HEK293T (cell line): ENCODE results near the gene MFSD12.

ENCODE experiments used
- CTCF ChIA-PET: fragments of 350-600 bp; formaldehyde crosslinking; extraction: SDS; loops from one replicate; lab custom pipeline; 2021; ENCODE audit warnings: antibody characterized with exemption, inconsistent platforms; lab: Yijun Ruan, JAX
- POLR2A ChIA-PET: fragments of 350-600 bp; formaldehyde crosslinking; extraction: SDS; loops from one replicate; lab custom pipeline; 2020; ENCODE audit warnings: antibody characterized with exemption, inconsistent platforms; lab: Yijun Ruan, JAX
- DNase-seq: peaks from one replicate; pipeline ENCODE4 v3.0.0; 2012; ENCODE audit warnings: mixed read lengths; ENCODE audit errors: extremely low spot score
- ARNT ChIP-seq: fragments of 450-650 bp; IDR thresholded peaks from 2 replicates; pipeline ENCODE4 v1.6.1; 2017; ENCODE audit warnings: mild to moderate bottlenecking
- BHLHE40 ChIP-seq: fragments of 450-650 bp; IDR thresholded peaks from 2 replicates; pipeline ENCODE4 v1.6.1; 2016; ENCODE audit warnings: mild to moderate bottlenecking, moderate library complexity, borderline replicate concordance
- CTBP1 ChIP-seq: fragments of 450-650 bp; IDR thresholded peaks from 2 replicates; pipeline ENCODE4 v1.6.1; 2016; ENCODE audit warnings: borderline replicate concordance
- ELF4 ChIP-seq: fragments of 450-650 bp; IDR thresholded peaks from 2 replicates; pipeline ENCODE4 v1.6.1; 2017; ENCODE audit warnings: antibody characterized with exemption
- FOXA1 ChIP-seq: fragments of 450-650 bp; IDR thresholded peaks from 2 replicates; pipeline ENCODE4 v1.6.1; 2016; ENCODE audit warnings: mild to moderate bottlenecking
- FOXK2 ChIP-seq: fragments of 450-650 bp; IDR thresholded peaks from 2 replicates; pipeline ENCODE4 v1.6.1; 2016; ENCODE audit warnings: mild to moderate bottlenecking
- FOXM1 ChIP-seq: fragments of 450-650 bp; IDR thresholded peaks from 2 replicates; pipeline ENCODE4 v1.6.1; 2017; ENCODE audit warnings: mild to moderate bottlenecking, borderline replicate concordance
- HDGF ChIP-seq: fragments of 450-650 bp; IDR thresholded peaks from 2 replicates; pipeline ENCODE4 v1.6.1; 2017; ENCODE audit warnings: antibody characterized with exemption, borderline replicate concordance
- L3MBTL2 ChIP-seq: fragments of 450-650 bp; conservative IDR thresholded peaks from 2 replicates; pipeline ENCODE4 v1.6.1; 2016; ENCODE audit warnings: mild to moderate bottlenecking
- LEF1 ChIP-seq: fragments of 450-650 bp; IDR thresholded peaks from 2 replicates; pipeline ENCODE4 v1.6.1; 2017; ENCODE audit warnings: mild to moderate bottlenecking, borderline replicate concordance
- NFRKB ChIP-seq: fragments of 450-650 bp; IDR thresholded peaks from 2 replicates; pipeline ENCODE4 v1.6.1; 2016; ENCODE audit warnings: mild to moderate bottlenecking, moderate library complexity
- SP1 ChIP-seq: fragments of 450-650 bp; IDR thresholded peaks from 2 replicates; pipeline ENCODE4 v1.6.1; 2017
- SUZ12 ChIP-seq: fragments of 450-650 bp; IDR thresholded peaks from 2 replicates; pipeline ENCODE4 v1.6.1; 2016; ENCODE audit warnings: mild to moderate bottlenecking
- TARDBP ChIP-seq: fragments of 450-650 bp; IDR thresholded peaks from 2 replicates; pipeline ENCODE4 v1.6.1; 2016
- ZNF384 ChIP-seq: fragments of 450-650 bp; IDR thresholded peaks from 2 replicates; pipeline ENCODE4 v1.6.1; 2016
- TF ChIP-seq, protein P1 (sequence below): fragments of 450-650 bp; IDR thresholded peaks from 2 replicates; pipeline ENCODE4 v1.6.1; 2016

MFSD12 gene

DNA sequence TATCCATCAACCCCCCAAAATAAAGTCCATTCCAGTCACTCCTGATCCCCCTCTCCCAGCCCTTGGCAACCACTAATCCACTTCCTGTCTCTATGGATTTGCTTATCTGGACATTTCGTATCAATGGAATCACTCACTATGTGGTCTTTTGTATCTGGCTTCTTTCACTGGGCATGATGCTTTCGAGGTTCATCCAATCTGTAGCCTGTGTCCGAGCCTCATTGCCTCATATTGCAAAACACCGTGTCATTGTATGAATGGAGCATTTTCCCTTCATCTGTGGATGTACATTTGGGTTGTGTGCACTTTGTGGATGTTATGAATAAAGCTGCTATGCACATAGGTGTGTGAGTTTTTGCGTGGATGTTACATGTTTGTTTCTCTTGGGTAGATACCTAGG, 52.7 kb downstream of the MFSD12 start:
- CTCF ChIA-PET = no interaction called here

DNA sequence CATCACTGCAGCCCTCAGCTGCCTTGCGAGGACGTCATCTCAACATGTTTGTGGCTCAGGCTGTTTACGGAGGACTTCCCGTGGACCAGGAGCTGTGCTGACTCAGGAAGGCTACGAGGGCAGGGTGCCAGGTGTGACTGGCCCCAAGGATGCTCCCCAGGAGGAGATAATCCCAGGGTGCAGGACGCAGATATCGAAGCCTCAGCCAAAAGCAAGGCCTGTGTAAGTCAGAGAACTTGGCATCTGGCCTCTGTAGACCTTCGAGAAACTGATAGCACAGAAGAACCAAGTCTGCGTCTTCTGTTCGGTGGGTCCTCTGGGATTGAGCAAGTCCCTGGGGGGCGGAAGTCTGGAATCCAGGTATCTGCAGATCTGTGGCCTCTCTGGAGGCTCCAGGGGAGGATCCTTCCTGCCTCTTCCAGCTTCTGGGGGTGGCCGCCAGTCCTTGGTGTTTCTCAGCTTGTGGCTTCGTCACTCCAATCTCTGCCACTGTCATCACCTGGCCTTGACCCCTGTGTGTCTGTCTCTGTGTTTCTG, 54.3 kb downstream of the MFSD12 start:
- ChIA-PET POLR2A (no interaction called here), CTCF (no interaction called here)
- no peak for DNase-seq
- TF ChIP-seq FOXA1 = no peak
- TF ChIP-seq SP1 = no peak
- TF ChIP-seq FOXM1 = no peak
- TF ChIP-seq L3MBTL2 = no peak
- TF ChIP-seq ELF4 = no peak

More for the DNA sequence above, 52.7 kb downstream of the MFSD12 start:
- no peak for DNase-seq
- POLR2A ChIA-PET = no interaction called here
- TF ChIP-seq L3MBTL2 (no peak), BHLHE40 (no peak), ZNF384 (no peak), FOXK2 (no peak), LEF1 (no peak), NFRKB (no peak), SUZ12 (no peak), FOXM1 (no peak), HDGF (no peak), SP1 (no peak), FOXA1 (no peak), TARDBP (no peak), CTBP1 (no peak), ARNT (no peak), ELF4 (no peak)
- TF ChIP-seq, protein P1, sequence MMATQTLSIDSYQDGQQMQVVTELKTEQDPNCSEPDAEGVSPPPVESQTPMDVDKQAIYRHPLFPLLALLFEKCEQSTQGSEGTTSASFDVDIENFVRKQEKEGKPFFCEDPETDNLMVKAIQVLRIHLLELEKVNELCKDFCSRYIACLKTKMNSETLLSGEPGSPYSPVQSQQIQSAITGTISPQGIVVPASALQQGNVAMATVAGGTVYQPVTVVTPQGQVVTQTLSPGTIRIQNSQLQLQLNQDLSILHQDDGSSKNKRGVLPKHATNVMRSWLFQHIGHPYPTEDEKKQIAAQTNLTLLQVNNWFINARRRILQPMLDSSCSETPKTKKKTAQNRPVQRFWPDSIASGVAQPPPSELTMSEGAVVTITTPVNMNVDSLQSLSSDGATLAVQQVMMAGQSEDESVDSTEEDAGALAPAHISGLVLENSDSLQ = no peak

DNA sequence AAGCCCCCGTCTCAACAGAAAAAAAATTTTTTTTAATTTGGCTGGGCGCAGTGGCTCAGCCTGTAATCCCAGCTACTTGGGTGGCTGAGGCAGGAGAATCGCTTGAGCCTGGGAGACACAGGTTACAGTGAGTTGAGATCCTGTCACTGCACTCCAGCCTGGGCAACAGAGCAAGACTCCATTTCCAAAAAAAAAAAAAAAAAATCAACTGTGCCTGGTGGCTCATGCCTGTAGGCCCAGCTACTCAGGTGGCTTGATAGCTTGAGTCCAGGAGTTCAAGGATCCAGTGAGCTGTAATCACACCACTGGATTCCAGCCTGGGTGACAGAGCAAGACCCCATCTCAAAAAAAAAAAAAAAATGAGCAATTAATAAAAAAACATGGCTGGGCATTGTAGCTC, 55.6 kb downstream of the MFSD12 start:
- CTCF ChIA-PET = interaction anchor here (0.6 to 1.8 kb wide), 2 partner anchors 16 to 17 kb away, joined by 5 to 7 read pairs; no protein-coding TSS in a partner anchor
- POLR2A ChIA-PET = no interaction called here
- DNase-seq = no peak
- TF ChIP-seq, protein P1 = no peak
- TF ChIP-seq CTBP1 (no peak), LEF1 (no peak), HDGF (no peak), FOXA1 (no peak), TARDBP (no peak), BHLHE40 (no peak), SUZ12 (no peak), L3MBTL2 (no peak)

DNA sequence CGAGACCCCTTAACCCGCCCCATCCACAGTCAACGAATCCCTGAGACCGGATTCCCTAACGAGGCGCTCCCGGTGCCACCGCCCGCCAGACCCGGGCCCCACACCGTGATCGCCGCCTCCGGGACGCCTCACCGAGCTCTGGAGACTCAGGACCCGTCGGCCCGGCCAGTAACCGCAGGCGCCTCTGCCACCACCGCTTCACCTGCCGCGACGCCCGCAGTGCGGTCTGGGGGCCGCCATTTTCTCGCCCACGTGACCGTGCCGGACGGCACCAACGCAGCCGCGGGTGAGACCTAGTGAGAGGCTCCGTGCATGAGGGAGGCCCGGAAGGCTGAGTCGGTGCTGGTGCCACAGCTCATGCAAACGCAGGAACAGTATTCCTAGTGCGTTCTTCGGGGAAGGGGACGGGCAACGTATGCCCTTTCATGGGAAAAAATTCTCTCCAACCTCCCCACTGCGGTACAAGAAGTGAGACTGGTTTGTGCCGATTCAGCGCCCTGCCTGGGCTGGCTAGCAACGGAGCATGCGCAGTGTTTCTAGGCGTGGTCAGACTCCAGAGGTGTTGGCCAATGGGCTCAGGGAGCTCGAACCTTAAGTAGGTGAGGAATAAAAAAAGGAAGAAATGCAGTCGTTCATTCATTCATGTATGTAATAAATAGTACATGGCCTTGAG, 56.8 kb downstream of the MFSD12 start, which contains the start of gene DOHH:
Gene DOHH, minus strand, starts transcription at position 246 of the 673 bp plus-strand sequence. CDS start 3,860 bp downstream, outside the sequence.
- peak; percentile 98 for DNase-seq
- POLR2A ChIA-PET = interaction anchor here (1.0 to 1.2 kb wide), 3 partner anchors 12 to 21 kb away, joined by 3 to 4 read pairs (median 3); no protein-coding TSS in a partner anchor
- no peak for TF ChIP-seq ARNT
- TF ChIP-seq BHLHE40 = peak; percentile 96
- no peak for TF ChIP-seq LEF1
- TF ChIP-seq NFRKB = no peak
- no peak for TF ChIP-seq FOXA1
- TF ChIP-seq SP1 = no peak
- peak; percentile 94 for TF ChIP-seq L3MBTL2
- no peak for TF ChIP-seq ZNF384
- TF ChIP-seq, protein P1 = no peak
- TF ChIP-seq SUZ12 = no peak
- TF ChIP-seq TARDBP = no peak
- TF ChIP-seq HDGF = no peak
- peak; percentile 50 for TF ChIP-seq ELF4
- peak; percentile 86 for TF ChIP-seq FOXM1
- TF ChIP-seq CTBP1 = no peak
- CTCF ChIA-PET = interaction anchor here (1.8 kb wide), 1 partner anchor 16 kb away, joined by 5 read pairs; no protein-coding TSS in a partner anchor

DNA sequence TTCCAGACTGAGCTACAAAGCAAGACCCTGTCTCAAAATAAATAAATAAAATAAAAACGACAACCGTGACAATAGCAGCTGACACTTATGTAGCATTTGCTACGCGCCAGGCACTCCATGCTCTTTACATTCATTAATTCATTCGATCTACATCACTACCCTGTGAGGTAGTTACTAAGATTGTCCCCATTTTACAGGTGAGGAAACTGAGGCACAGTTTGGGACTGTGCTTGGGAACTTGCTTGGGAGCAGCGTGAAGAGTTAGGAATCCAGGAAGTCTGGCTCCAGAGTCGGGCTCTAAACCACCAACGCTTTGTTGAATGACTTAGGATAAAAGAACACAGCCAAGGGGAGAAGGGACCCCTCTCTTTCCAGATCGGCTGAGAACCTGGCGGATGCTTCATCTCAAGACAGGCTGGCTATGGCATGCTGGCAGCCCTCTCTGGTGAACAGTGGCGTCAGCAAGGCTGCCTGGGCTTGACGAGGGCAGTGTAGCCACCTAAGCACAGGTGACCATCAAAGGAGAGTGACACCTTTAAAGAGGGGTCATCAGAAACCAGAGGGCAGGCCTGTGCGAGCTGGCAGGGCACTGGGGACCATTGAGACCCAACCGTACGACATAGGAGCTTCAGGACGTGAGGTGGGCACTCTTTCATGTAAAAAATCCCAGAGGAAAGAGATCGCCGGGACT, 57.5 kb downstream of the MFSD12 start:
- DNase-seq = no peak
- ChIA-PET POLR2A (no interaction called here), CTCF (no interaction called here)
- TF ChIP-seq FOXA1 = no peak
- no peak for TF ChIP-seq BHLHE40
- TF ChIP-seq NFRKB = no peak
- no peak for TF ChIP-seq SUZ12
- no peak for TF ChIP-seq ELF4
- no peak for TF ChIP-seq FOXM1
- TF ChIP-seq TARDBP = no peak
- no peak for TF ChIP-seq ZNF384
- no peak for TF ChIP-seq L3MBTL2
